SK-N-MC (cell line): Measurements from ENCODE around the gene FBXW7.

Source experiments
- EZH2 ChIP-seq: fragments of 200-600 bp; sonication (generic); IDR thresholded peaks from one replicate; pipeline ENCODE4 v1.6.1; 2017; ENCODE audit warnings: antibody characterized with exemption
- FOXP2 ChIP-seq: optimal IDR thresholded peaks from 2 replicates; pipeline ENCODE3; 2011; ENCODE audit warnings: mild to moderate bottlenecking, moderate library complexity; ENCODE audit not compliant: insufficient read depth; ENCODE audit errors: extremely low read length, control extremely low read depth
- POLR2AphosphoS5 ChIP-seq: IDR thresholded peaks from 2 replicates; pipeline ENCODE4 v1.6.1; 2012; ENCODE audit warnings: mild to moderate bottlenecking, low read depth, low read length, borderline replicate concordance

- TF ChIP-seq EZH2 (no peak), POLR2AphosphoS5 (no peak), FOXP2 (no peak)
These were observed 104.6 kb downstream of the FBXW7 start for GRCh38 chr4:152431291-152431690.
